EH (cell line): ENCODE data around the gene KCNK3.
"Not testable (repeated sequence)": the region's sequence is repeated elsewhere in the genome, so short reads cannot be mapped to it uniquely, and the experiment has no call there.

Experiments
- DNase-seq: peaks from one replicate; pipeline ENCODE4 v3.0.0-alpha.2; 2015; ENCODE audit warnings: low read depth

Gene KCNK3

GRCh38 chr2:26665296-26665695, 27.2 kb upstream of the KCNK3 start:
- not testable (repeated sequence) for DNase-seq

GRCh38 chr2:26666671-26667070, 25.9 kb upstream of the KCNK3 start:
- peak; percentile 53 for DNase-seq

- DNase-seq, result no peak
Observed at GRCh38 chr2:26668041-26668440, 24.5 kb upstream of the KCNK3 start.

DNA sequence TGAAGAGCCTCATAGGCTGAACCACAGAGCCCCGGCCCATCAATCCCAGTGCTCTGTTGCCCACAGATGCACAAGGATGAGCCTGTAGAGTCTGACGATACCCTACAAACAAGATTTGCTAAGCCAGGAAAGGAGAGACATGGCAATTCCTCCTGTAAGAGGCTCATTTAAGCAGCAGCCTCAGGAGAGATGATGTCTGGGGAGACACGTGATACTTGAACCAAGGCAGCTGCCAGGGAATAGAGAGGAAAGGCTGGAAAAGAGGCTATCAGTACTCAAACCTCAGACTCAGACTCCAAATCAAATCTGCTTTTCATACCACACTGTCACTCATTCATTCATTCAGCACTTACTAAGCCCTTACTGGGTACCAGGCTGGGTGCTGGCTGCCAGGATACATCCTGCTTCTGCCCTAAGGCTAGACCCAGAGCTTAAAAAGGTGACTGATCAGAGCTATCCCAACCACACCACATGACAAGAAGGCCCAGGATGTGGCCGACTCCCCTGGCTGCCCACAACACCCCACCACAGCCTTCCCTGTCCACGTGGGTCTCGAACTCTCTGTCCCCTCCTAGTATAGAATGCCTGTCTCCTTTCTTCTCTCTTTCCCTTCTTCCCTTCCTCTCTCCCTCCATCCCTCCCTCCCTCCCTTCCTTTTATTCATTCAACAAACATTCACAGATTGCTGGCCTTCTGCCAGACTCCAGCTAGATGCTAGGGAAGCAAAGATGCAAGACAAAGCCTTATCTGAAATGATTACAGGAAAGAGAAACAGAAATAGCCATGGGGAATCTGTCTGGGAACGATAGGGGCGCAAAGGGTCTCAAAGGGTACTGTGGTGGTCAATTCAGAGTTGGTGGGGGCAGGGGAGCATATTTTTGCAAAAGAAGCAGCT, 23.4 kb upstream of the KCNK3 start:
- peak; percentile 25 for DNase-seq

DNA sequence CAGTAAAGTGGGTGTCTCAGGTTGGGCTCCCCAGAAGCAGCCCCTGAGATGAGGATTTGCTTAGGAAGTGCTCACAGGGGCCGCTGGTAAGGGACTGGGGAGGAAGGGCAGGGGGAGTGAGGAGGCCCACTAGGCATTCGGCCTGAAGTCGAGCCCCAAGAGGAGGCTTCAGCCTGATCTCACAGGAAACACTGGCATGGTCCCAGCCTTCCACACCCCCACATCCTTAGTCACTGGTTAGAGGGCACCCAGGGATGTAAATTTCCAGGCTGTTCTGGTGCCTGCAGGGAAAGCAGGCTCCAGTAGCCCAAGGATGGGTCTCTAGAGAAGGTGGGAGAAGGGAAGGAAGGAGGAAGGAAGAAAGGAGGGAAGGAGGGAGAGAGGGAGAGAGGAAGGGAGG, 22.4 kb upstream of the KCNK3 start:
- peak; percentile 37 for DNase-seq

GRCh38 chr2:26670931-26671460, 21.5 kb upstream of the KCNK3 start:
- DNase-seq, result no peak

GRCh38 chr2:26671691-26672090, 20.8 kb upstream of the KCNK3 start:
- no peak for DNase-seq

GRCh38 chr2:26672112-26672817, 20.3 kb upstream of the KCNK3 start:
- no peak for DNase-seq

- no peak for DNase-seq
Observed at GRCh38 chr2:26672818-26673393, 19.6 kb upstream of the KCNK3 start.

- no peak for DNase-seq
Observed at GRCh38 chr2:26674002-26674751, 18.3 kb upstream of the KCNK3 start.

GRCh38 chr2:26674771-26675170, 17.8 kb upstream of the KCNK3 start:
- no peak for DNase-seq

- DNase-seq, result no peak
Observed at GRCh38 chr2:26675651-26676255, 16.8 kb upstream of the KCNK3 start.

DNA sequence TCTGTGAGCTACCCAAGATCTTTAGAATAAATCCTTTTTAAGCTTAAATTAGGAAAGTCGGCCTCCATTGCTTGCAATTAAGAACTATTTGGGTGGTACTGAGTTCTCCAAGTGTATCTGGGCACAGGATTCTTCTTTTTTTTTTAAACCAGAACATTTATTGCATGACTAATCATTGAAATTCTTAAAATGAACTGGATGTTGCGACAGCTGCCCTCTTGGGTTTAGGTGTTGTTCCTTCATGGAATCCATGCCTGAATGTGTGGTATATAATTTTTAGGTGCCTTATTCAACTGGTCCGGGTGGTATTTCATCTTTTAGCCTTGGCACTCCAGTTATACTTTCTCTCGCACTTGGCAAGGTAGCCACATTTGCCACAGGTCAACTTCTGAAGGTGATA, 14.5 kb upstream of the KCNK3 start:
- no peak for DNase-seq

GRCh38 chr2:26679867-26680266, 12.7 kb upstream of the KCNK3 start:
- DNase-seq, result no peak

DNA sequence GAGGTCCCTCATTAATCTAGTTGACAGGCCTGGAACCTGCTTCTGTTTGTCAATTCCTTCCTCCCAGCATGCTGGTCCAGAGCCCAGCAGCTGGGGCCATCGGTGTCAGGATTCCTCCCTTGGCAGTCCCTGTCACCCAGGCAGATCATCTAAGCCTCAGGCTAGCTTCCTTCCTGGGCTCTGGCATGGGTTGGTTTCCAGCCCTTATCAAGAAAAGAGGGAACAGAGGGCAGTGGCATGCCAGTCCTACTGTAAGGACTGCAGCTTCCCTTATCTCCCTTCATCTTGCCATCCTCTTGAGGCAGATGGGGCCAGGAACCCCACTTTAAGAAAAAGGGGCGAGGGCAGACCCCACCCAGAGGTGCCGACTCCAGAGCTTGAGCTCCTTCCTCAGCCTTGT, 10.9 kb upstream of the KCNK3 start:
- DNase-seq, result no peak

DNA sequence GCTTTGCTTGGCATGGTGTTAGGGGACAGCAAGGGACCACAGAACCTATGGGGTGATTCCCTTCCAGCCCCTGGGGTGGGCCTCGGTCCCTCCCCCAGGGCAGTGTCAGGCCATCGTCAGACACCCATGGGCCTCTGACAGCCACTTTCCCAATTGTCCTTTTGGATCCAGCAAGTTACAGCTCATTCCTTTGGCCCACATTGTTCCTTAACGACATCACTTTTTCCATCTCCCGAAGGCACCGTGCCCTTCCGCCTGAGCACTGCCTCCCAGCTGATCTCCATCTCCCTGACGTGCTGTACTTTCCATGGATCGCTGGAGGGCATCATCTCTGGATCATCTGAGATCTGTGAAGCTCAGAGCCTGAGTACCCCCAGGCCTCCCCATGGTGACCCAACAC, 10.4 kb upstream of the KCNK3 start:
- peak; percentile 41 for DNase-seq

DNA sequence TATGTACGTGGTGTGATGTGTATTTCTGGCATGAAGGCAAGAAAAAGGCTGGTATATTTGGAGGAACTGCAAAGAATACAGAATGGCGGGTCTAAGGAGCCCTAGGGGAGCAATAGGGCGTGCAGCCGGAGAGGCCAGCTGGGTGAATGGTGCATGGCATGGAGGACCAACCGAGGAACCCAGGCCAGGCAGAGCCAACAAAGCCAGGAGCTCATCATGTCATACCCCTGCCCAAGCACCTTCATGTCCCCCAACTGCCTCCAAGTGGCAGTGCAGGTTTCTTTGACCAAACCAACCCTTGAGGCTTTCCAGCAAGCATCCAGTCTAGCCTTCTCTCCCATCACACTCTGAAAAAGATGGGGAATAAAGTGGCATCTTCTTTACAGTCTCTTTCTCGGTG, 8.9 kb upstream of the KCNK3 start:
- DNase-seq, result no peak

- DNase-seq, result no peak
Observed at GRCh38 chr2:26685341-26685740, 7.2 kb upstream of the KCNK3 start.

- no peak for DNase-seq
Observed at GRCh38 chr2:26685989-26686839, 6.3 kb upstream of the KCNK3 start.

GRCh38 chr2:26687328-26687727, 5.2 kb upstream of the KCNK3 start:
- no peak for DNase-seq

- DNase-seq, result no peak
Observed at GRCh38 chr2:26687801-26688200, 4.7 kb upstream of the KCNK3 start.
